IMR-90 (cell line): ENCODE data around the gene RNASE4. TPM values are rescaled to one million over a fixed set of nuclear protein-coding genes. Genes with fewer than 3 reads are reported as not detected.

Source experiments
- ATAC-seq: fragments of 200-7000 bp; cut with Tn5 transposase; 2 replicates; pipeline ENCODE4 v1.9.1; 2020; ENCODE audit warnings: low read depth, mild to moderate bottlenecking, moderate library complexity
- BruUV-seq: library from RNA; stranded (reverse); fragments of 400-500 nt; replicated peaks from 2 replicates; lab custom pipeline; 2021; lab: Mats Ljungman, UMichigan
- CTCF ChIA-PET: fragments of 300-600 bp; formaldehyde crosslinking; extraction: SDS; loops from one replicate; lab custom pipeline; 2021; ENCODE audit warnings: antibody characterized with exemption; lab: Yijun Ruan, JAX
- POLR2A ChIA-PET: fragments of 300-600 bp; sonication (Branson Sonifier 250); formaldehyde crosslinking; loops from one replicate; lab custom pipeline; 2022; ENCODE audit warnings: antibody characterized with exemption; ENCODE audit not compliant: unreplicated experiment; lab: Charles Lee
- DNase-seq: peaks from one replicate; pipeline ENCODE4 v3.0.0; 2013
- H2AFZ ChIP-seq: replicated peaks from 2 replicates; pipeline ENCODE3; 2013; ENCODE audit warnings: low read length, mild to moderate bottlenecking; ENCODE audit not compliant: poor library complexity
- H2AK5ac ChIP-seq: 2 replicates; pipeline ENCODE4 v1.6.1; 2013; ENCODE audit warnings: low read depth, low read length, inconsistent platforms
- H2AK9ac ChIP-seq: replicated peaks from 2 replicates; pipeline ENCODE3; 2013; ENCODE audit warnings: mild to moderate bottlenecking, low read depth, low read length, moderate library complexity; ENCODE audit not compliant: poor library complexity
- H2BK120ac ChIP-seq: 2 replicates; pipeline ENCODE4 v1.6.1; 2013; ENCODE audit warnings: low read depth, low read length, inconsistent platforms
- H2BK15ac ChIP-seq: 3 replicates; pipeline ENCODE4 v1.6.1; 2013; ENCODE audit warnings: low read depth, low read length, inconsistent platforms
- H2BK20ac ChIP-seq: 2 replicates; pipeline ENCODE4 v1.6.1; 2013; ENCODE audit warnings: low read depth, mild to moderate bottlenecking, inconsistent platforms, low read length, moderate library complexity
- H2BK5ac ChIP-seq: 2 replicates; pipeline ENCODE4 v1.6.1; 2013; ENCODE audit warnings: mild to moderate bottlenecking, low read depth, low read length, inconsistent platforms; ENCODE audit not compliant: poor library complexity, severe bottlenecking
- H3K14ac ChIP-seq: replicated peaks from 2 replicates; pipeline ENCODE4 v1.6.1; 2013; ENCODE audit warnings: low read depth, low read length, inconsistent platforms
- H3K18ac ChIP-seq: 2 replicates; pipeline ENCODE4 v1.6.1; 2013; ENCODE audit warnings: low read depth, low read length, control low read depth
- H3K23ac ChIP-seq: 2 replicates; pipeline ENCODE4 v1.6.1; 2013; ENCODE audit warnings: low read depth, low read length, inconsistent platforms
- H3K27ac ChIP-seq: 2 replicates; pipeline ENCODE4 v1.5.1; 2013; ENCODE audit warnings: mild to moderate bottlenecking, control low read depth, low read length; ENCODE audit not compliant: insufficient read depth
- H3K27me3 ChIP-seq: 2 replicates; pipeline ENCODE4 v1.6.1; 2013; ENCODE audit warnings: low read length; ENCODE audit not compliant: control insufficient read depth, insufficient read depth
- H3K36me3 ChIP-seq: 2 replicates; pipeline ENCODE4 v1.6.1; 2013; ENCODE audit warnings: low read length, mixed read lengths; ENCODE audit not compliant: control insufficient read depth, insufficient read depth
- H3K4ac ChIP-seq: 2 replicates; pipeline ENCODE4 v1.6.1; 2013; ENCODE audit warnings: low read depth, low read length, inconsistent platforms
- H3K4me1 ChIP-seq: 2 replicates; pipeline ENCODE4 v1.6.1; 2013; ENCODE audit warnings: low read length, mixed read lengths; ENCODE audit not compliant: control insufficient read depth, insufficient read depth
- H3K4me2 ChIP-seq: 2 replicates; pipeline ENCODE4 v1.6.1; 2013; ENCODE audit warnings: low read depth, mild to moderate bottlenecking, control low read depth, low read length, moderate library complexity
- H3K4me3 ChIP-seq: 2 replicates; pipeline ENCODE4 v1.5.1; 2013; ENCODE audit warnings: low read depth, mild to moderate bottlenecking, control low read depth, low read length, moderate library complexity; ENCODE audit not compliant: insufficient read depth
- H3K56ac ChIP-seq: 2 replicates; pipeline ENCODE4 v1.6.1; 2013; ENCODE audit warnings: low read length, inconsistent platforms; ENCODE audit not compliant: insufficient read depth; ENCODE audit errors: extremely low read depth
- H3K79me1 ChIP-seq, 2 experiments: 2 replicates each; pipeline ENCODE4 v1.6.1; 2013; ENCODE audit warnings: low read length in 2 of 2, inconsistent platforms in 1 of 2, low read depth in 1 of 2
- H3K9ac ChIP-seq: 2 replicates; pipeline ENCODE4 v1.6.1; 2013; ENCODE audit warnings: low read depth, low read length, control low read depth
- H3K9me1 ChIP-seq: 2 replicates; pipeline ENCODE4 v1.6.1; 2013; ENCODE audit warnings: low read length, inconsistent platforms; ENCODE audit not compliant: insufficient read depth
- H3K9me3 ChIP-seq: 2 replicates; pipeline ENCODE4 v1.6.1; 2013; ENCODE audit warnings: low read length; ENCODE audit not compliant: control insufficient read depth, insufficient read depth
- H4K20me1 ChIP-seq: 2 replicates; pipeline ENCODE4 v1.6.1; 2013; ENCODE audit warnings: low read length, inconsistent platforms; ENCODE audit not compliant: insufficient read depth
- H4K5ac ChIP-seq: 2 replicates; pipeline ENCODE4 v1.6.1; 2013; ENCODE audit warnings: mild to moderate bottlenecking, low read depth, low read length, control low read depth
- H4K8ac ChIP-seq, 2 experiments: 2 replicates each; pipeline ENCODE4 v1.6.1; 2013; ENCODE audit warnings: low read depth in 2 of 2, low read length in 2 of 2, control low read depth in 1 of 2, inconsistent platforms in 1 of 2
- H4K91ac ChIP-seq: 2 replicates; pipeline ENCODE4 v1.6.1; 2013; ENCODE audit warnings: low read depth, low read length, inconsistent platforms; ENCODE audit not compliant: insufficient read depth
- ELK1 ChIP-seq: fragments of 150-350 bp; IDR thresholded peaks from 2 replicates; pipeline ENCODE4 v1.6.1; 2016; ENCODE audit warnings: low read depth, mild to moderate bottlenecking, low read length, moderate library complexity, borderline replicate concordance
- MXI1 ChIP-seq: IDR thresholded peaks from 2 replicates; pipeline ENCODE4 v1.6.1; 2012; ENCODE audit warnings: low read depth, mild to moderate bottlenecking, low read length, moderate library complexity, borderline replicate concordance
- WGBS, 2 experiments: methylation state at CpG; one replicate each; pipeline versions ENCODE4 v1.1.5 to v1.1.7; 2013; ENCODE audit warnings: missing lambda C conversion rate in 2 of 2; ENCODE audit not compliant: insufficient read length in 1 of 2; ENCODE audit errors: extremely low coverage in 2 of 2; 5-methylcytosine and 5-hydroxymethylcytosine counted together
- dilution Hi-C: fragments of 300-500 bp; cut with HindIII; formaldehyde crosslinking; loops from one replicate; pipeline ENCODE4 v1.14.3; 2018; ENCODE audit warnings: low sequenced_read_pairs; ENCODE audit not compliant: unreplicated experiment
- in situ Hi-C: fragments of 300-500 bp; cut with MboI; formaldehyde crosslinking; loops from 3 replicates; pipeline ENCODE4 v1.14.3; 2019; ENCODE audit warnings: low sequenced_read_pairs, inconsistent platforms, mixed read lengths
- intact Hi-C: fragments of 100-400 bp; cut with micrococcal nuclease; formaldehyde crosslinking; loops from 2 replicates; pipeline ENCODE4 v1.10.0; 2022
- polyA plus RNA-seq, 3 experiments: library from polyadenylated mRNA; depleted of rRNA; stranded (reverse); fragments of >200 nt; gene quantifications; 2 replicates each; pipeline ENCODE4 v1.2.3, GENCODE V29; 2012; ENCODE audit warnings: low replicate concordance in 1 of 3
- total RNA-seq: library from RNA; depleted of rRNA; stranded (reverse); fragments of >200 nt; gene quantifications from 2 replicates; pipeline ENCODE4 v1.2.3, GENCODE V29; 2012

The RNASE4 gene
- total and polyA plus RNA-seq, 2 of the 4 experiments (the other 2 are of a cell fraction) = 10.4 to 11.6 TPM

DNA sequence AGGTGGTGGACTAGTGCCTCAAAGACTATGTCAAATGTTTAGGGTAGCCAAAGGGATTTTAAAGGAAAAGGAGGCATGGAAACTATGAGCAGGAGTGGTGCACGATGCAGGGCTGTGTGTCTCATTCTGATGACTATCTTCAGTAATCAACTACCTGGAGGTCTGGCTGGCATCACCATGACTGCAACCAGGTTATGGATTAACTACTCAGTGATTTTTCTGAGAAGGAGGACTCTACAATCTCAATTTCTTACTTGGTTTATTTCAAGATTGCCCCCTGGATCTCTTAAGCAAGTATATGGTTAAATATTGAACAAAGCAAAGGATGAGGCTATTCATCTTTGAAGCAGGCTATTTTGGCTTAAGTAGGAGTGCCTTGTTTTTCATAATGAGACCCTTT, 42.2 kb downstream of the RNASE4 start:
- Histone ChIP-seq H3K14ac (no peak overlapping the region), H3K9me1 (no peaks in the 10 kb centered on the region), H3K9me3 (no peaks in the 10 kb centered on the region), H3K4me2 (no peak overlapping the region), H2AK5ac (no peak overlapping the region), H3K27ac (no peak overlapping the region), H3K79me1 (no peaks in the 10 kb centered on the region), H3K56ac (no peak overlapping the region), H3K9ac (no peak overlapping the region), H2AK9ac (no peak overlapping the region), H2BK5ac (no peak overlapping the region), H4K91ac (no peak overlapping the region), H3K4ac (no peak overlapping the region), H2AFZ (no peak overlapping the region), H3K27me3 (peaks cover 15% of the 10 kb centered on the region), H2BK15ac (no peak overlapping the region), H3K4me3 (no peak overlapping the region), H2BK120ac (no peak overlapping the region), H3K23ac (no peak overlapping the region), H3K18ac (no peak overlapping the region), H4K8ac (no peak overlapping the region), H2BK20ac (no peak overlapping the region), H4K20me1 (no peaks in the 10 kb centered on the region), H3K36me3 (no peaks in the 10 kb centered on the region), H3K4me1 (no peaks in the 10 kb centered on the region), H4K5ac (no peak overlapping the region)
- BruUV-seq = no TSS peak
- no peak for TF ChIP-seq ELK1
- no peak for TF ChIP-seq MXI1
- intact Hi-C loops = no loop called here
- in situ Hi-C loops = no loop called here
- ATAC-seq (no peak), DNase-seq (no peak)
- WGBS, 2 experiments = no CpG with 5 or more reads among the region's 1 CpG
- dilution Hi-C loops = no loop called here
- POLR2A ChIA-PET = no interaction called here
- CTCF ChIA-PET = no interaction called here
